ENCODE results near the gene SFMBT2.
"Not testable (repeated sequence)": the region's sequence is repeated elsewhere in the genome, so short reads cannot be mapped to it uniquely, and the experiment has no call there.

Gene SFMBT2

GRCh38 chr10:7209458-7209857 is 201.4 kb downstream of the SFMBT2 start:
- DNase-seq: no peak

- no peak for DNase-seq
These were observed 204.3 kb downstream of the SFMBT2 start for GRCh38 chr10:7206412-7207100.

- no peak for DNase-seq
These were observed 205.2 kb downstream of the SFMBT2 start for GRCh38 chr10:7205656-7206055.

GRCh38 chr10:7202793-7203355 is 208.0 kb downstream of the SFMBT2 start:
- no peak for DNase-seq

DNA sequence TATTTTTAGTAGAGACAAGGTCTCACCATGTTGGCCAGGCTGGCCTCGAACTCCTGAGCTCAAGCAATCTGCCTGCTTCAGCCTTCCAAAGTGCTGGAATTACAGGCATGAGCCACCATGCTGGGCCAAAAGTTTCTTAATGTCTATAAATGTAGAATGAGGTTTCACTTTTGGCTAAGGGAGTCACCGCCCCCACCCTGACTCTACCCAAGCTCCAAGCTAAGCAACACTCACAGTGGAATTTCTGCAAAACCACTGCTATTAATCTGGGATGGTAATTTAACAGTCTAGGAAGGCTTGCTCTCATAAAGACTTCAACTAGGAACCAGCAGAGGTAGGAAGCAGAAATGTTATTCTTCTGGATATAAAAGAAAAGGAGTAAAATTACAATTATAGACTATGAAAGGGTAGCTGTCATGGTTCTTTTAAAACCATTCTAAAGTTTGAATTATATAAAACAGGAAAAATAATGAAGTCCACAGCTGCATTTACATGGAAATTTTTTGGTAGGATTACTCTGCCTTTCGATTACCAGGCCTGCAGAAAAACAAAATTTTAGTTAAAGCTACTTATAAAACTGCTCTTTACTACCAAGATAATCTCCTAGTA is 211.6 kb downstream of the SFMBT2 start:
- DNase-seq: no peak

DNA sequence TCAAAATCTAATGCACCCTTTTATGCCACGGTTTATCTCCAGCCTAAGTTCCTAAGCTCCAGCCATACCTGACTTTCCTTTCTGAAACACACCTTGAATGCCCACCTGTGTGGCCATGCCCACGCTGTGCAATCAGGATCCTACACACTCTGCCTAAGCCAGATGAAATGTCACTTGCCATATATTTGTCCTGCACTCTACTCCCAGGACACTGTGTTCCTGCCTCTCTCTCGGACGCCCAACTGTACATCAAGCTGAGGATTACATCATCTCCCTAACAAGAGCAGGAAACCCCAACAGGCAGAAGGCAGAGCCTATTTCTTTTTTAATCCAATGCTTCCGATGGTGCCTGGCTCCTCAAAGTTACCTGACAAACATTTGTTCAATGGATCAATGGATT is 214.6 kb downstream of the SFMBT2 start:
- no peak for DNase-seq

- DNase-seq: no peak
These were observed 215.7 kb downstream of the SFMBT2 start for GRCh38 chr10:7195118-7195517.

DNA sequence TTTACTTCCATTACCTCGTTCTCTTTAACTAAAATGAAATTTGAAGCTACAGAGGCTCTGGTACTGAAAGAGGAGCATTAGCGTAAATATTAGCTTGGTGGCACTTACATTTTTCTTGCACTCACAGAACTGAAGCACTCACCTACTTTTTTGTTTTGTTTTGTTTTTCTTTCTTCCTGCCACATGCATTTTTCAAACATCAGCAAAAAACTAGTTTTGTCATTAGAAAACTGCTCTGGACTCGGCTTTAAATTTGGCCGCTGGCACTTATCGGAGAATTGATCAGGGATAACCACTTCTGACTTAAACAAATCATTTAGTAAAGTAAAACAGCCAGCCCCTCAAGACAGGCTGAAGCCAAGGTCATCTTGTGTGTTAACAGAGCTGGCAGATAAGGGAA is 216.3 kb downstream of the SFMBT2 start:
- no peak for DNase-seq

GRCh38 chr10:7193369-7193768 is 217.5 kb downstream of the SFMBT2 start:
- DNase-seq: no peak

DNA sequence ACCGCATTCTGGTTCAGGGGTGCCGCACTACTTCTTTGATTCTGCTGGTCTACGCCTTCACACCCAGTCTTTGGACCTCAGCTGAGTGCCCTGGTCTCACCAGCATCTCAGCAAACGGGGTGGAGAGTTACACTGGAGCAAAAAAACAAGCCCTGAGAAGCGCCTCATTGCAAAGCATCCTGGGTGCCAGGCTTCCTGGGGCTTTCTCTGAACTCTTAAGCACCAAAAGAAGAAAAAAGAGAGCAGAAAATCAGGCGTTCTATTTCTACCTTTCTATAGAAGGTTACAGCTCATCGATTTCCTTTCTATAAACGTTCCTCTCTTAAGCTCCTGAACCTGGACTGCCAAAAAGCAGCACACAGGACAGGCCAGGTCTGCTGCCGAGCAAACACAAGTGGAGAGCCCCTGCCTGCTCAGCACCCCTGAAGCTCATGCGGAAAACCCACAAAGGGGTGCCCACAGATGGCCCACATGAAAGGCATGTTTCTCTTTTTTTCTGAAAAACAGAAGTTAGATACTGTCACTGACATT is 217.9 kb downstream of the SFMBT2 start:
- DNase-seq: peak in 2 of 4 experiments; percentile 29 to 48

DNA sequence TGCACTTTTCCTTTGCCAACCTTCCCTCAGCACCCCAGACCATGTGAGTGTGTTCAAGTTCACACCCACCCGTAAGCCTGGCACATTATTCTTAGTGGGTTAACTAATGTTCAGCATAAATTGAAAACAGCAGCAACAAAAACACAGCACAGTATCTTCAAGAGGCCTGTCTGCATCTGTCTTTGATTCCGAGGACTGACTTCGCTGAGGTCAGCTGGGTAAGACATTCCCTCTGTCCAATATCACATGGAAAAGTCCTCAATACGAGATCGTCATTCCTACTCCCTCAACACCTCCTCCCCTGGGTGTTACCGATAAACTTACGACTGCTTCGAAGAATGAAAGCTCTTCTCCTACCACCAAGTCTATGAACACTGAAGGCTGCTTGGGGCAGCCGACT is 218.8 kb downstream of the SFMBT2 start:
- DNase-seq: no peak

DNA sequence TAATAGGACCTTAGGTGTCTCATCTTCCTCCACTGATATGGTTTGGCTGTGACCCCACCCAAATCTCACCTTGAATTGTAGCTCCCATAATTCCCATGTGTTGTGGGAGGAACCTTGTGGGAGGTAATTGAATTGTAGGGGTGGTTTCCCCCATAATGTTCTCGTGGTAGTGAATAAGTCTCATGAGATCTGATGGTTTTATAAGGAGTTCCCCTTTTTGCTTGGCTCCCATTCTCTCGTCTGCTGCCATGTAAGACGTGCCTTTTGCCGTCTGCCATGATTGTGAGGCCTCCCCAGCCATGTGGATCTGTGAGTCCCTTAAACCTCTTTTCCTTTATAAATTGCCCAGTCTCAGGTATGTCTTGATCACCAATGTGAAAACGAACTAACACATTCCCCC is 220.1 kb downstream of the SFMBT2 start:
- not testable (repeated sequence) for DNase-seq

GRCh38 chr10:7189909-7190308 is 220.9 kb downstream of the SFMBT2 start:
- DNase-seq: no peak

GRCh38 chr10:7188456-7189050 is 222.3 kb downstream of the SFMBT2 start:
- DNase-seq: no peak

DNA sequence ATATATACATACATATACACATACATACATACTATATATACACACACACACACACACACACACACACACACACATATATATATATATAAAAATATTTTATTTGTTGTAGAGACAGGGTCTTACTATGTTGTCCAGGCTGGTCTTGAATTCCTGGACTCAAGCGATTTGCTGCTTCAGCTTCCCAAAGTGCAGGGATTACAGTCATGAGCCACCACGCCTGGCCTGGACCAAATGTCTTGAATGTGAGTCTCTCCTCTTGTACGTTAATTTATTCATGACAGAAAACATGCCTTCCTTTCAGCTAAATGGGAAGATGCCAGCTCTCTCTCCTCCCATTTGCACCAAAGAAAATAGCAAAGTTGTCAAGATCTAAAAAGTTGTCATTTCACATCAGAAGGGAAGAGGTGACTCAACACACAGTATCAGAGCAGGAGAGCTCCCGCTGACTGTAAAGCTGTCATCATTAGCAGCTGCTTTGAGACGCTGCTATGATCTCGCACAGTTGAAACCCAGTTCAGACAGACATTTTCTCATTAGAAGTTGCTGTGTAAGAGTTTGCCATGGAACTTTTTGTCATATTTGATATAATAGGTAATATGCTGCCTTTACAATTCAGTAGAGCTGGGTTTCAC is 224.3 kb downstream of the SFMBT2 start:
- no peak for DNase-seq

DNA sequence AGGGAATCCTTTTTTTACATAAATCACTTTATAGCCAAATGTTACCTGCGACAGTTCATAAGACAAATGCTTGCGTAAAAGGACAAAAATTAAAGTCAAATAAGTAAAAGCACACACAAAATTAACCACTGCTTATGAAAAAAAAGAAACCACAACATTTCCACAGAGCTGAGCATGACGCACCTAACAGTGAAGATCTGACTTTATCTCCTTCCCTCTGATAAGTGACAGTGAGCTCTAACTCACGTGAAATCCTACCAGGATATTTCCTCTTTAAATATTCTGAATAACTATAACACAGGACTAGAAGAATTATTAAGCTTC is 225.5 kb downstream of the SFMBT2 start:
- no peak for DNase-seq

DNA sequence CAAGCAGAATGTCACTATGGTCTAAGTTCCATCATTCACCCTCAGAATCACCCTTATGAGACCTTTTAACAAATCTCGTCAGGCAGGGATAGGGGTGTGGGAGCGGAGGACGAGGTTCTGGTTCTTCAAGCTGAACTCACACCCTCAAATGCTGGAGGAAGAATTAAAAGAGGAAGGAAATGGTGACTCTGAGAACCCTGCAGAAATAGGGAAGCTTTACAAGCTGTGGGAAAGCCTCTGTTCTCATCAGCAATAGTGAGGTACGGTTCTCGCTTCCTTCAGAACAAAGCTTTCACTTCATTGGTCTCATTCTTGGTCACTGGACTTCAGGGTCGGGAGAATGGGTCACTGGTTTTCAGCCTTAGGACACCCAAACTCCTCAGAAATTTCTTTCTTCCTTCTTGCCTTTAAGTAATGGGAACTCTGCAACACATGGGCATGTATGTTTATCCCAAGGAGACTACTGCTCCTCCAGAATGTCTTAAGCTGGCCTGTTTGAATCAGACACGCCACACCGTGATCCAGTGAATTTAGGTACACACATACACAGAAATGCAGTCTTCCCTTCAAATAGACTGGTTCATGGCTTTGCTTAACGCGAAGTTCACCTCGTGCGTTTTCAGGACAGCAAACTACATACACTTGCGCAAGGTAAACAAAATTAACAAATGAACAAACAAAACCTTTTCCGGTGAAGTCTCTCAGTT is 226.0 kb downstream of the SFMBT2 start:
- no peak for DNase-seq

DNA sequence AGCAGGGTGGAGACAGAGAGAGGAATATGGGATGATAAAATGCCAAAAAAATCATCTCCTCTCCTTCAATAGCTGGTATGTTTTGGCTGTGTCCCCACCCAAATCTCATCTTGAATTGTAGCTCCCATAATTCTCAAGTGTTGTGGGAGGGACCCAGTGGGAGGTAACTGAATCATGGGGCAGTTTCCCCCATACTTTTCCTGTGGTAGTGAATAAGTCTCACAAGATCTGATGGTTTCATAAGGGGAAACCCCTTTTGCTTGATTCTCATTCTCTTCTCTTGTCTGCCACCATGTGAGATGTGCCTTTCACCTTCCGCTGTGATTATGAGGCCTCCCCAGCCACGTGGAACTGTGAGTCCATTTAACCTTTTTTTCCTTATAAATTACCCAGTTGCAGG is 226.7 kb downstream of the SFMBT2 start:
- not testable (repeated sequence) for DNase-seq

DNA sequence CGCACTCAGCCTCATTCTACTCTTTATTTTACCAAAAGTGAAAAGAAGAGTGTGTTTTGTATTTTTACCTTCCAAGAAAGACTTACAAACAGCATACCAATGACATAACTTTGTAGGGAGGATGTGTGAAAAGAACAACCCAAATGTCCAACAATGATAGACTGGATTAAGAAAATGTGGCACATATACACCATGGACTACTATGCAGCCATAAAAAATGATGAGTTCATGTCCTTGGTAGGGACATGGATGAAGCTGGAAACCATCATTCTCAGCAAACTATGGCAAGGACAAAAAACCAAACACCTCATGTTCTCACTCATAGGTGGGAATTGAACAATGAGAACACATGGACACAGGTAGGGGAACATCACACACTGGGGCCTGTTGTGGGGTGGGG is 228.5 kb downstream of the SFMBT2 start:
- DNase-seq: not testable (repeated sequence)

DNA sequence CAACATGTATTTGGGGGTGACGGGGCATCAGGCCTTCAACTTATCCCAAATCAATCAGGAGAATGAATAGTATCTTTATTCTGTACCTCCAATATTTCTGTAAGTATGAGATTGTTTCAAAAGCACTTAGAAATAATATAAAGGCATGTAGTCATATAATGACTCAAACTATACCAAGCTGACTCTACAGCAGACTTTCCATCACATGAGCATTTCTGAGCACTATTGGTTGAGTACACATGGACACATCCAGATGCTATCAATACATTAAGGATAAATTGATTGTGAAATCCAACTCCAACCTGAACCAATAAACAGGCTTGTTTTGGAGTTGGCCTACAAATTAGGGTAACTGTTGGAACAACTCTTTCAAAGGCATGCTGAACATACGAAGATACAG is 229.4 kb downstream of the SFMBT2 start:
- DNase-seq: no peak

DNA sequence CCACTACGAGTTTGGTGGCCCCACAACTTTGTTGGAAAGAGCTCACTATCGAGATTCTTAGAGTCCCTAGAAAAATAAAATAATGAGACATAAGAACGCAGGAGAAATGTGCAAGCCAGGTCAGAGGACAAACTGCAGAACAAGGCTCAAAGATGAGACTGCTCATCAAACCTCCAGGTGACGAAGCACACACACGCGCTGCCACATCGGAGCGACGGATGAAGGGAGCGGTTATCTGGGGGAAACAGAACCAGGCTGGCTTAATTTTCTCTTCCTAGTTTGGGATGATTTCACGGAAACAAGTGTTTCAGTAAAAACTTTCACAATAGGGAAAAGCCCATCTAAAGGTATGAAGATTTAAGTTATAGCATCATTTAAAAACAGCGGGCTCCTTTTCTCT is 231.3 kb downstream of the SFMBT2 start:
- DNase-seq: no peak

- DNase-seq: no peak
These were observed 236.9 kb downstream of the SFMBT2 start for GRCh38 chr10:7173948-7174347.

DNA sequence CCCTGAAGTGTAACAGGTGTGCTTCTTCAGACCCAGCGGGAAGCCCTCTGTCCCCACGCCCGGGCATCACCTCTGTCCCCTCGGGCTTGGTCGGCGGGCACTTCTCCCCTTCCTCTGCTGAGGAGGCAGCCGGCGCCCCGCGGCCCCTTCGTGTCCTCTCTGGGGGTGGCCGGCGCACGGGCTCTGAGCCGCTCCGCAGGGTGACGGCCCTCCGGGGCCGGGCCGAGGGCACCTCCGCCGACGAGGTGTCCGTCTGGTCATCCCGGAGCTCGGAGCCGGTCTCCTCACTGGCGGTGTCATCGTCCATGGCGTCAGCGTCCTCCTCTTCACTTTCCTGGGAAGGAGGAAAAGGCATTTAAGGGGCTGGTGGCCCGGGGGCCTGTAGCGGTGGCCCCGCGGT is 239.0 kb downstream of the SFMBT2 start:
- no peak for DNase-seq

Measured in activated CD4-positive, CD25-positive, alpha-beta regulatory T cell (primary cell).